HEK293T (cell line): ENCODE measurements around the gene TLE4.
A peak's percentile ranks its signal among the peaks of the same experiment; 100 is the strongest.

Experiments
- CTCF ChIA-PET: fragments of 350-600 bp; formaldehyde crosslinking; extraction: SDS; loops from one replicate; lab custom pipeline; 2021; ENCODE audit warnings: antibody characterized with exemption, inconsistent platforms; lab: Yijun Ruan, JAX
- POLR2A ChIA-PET: fragments of 350-600 bp; formaldehyde crosslinking; extraction: SDS; loops from one replicate; lab custom pipeline; 2020; ENCODE audit warnings: antibody characterized with exemption, inconsistent platforms; lab: Yijun Ruan, JAX
- DNase-seq: peaks from one replicate; pipeline ENCODE4 v3.0.0; 2012; ENCODE audit warnings: mixed read lengths; ENCODE audit errors: extremely low spot score
- ARNT ChIP-seq: fragments of 450-650 bp; IDR thresholded peaks from 2 replicates; pipeline ENCODE4 v1.6.1; 2017; ENCODE audit warnings: mild to moderate bottlenecking
- BHLHE40 ChIP-seq: fragments of 450-650 bp; IDR thresholded peaks from 2 replicates; pipeline ENCODE4 v1.6.1; 2016; ENCODE audit warnings: mild to moderate bottlenecking, moderate library complexity, borderline replicate concordance
- CTBP1 ChIP-seq: fragments of 450-650 bp; IDR thresholded peaks from 2 replicates; pipeline ENCODE4 v1.6.1; 2016; ENCODE audit warnings: borderline replicate concordance
- ELF4 ChIP-seq: fragments of 450-650 bp; IDR thresholded peaks from 2 replicates; pipeline ENCODE4 v1.6.1; 2017; ENCODE audit warnings: antibody characterized with exemption
- FOXA1 ChIP-seq: fragments of 450-650 bp; IDR thresholded peaks from 2 replicates; pipeline ENCODE4 v1.6.1; 2016; ENCODE audit warnings: mild to moderate bottlenecking
- FOXK2 ChIP-seq: fragments of 450-650 bp; IDR thresholded peaks from 2 replicates; pipeline ENCODE4 v1.6.1; 2016; ENCODE audit warnings: mild to moderate bottlenecking
- FOXM1 ChIP-seq: fragments of 450-650 bp; IDR thresholded peaks from 2 replicates; pipeline ENCODE4 v1.6.1; 2017; ENCODE audit warnings: mild to moderate bottlenecking, borderline replicate concordance
- HDGF ChIP-seq: fragments of 450-650 bp; IDR thresholded peaks from 2 replicates; pipeline ENCODE4 v1.6.1; 2017; ENCODE audit warnings: antibody characterized with exemption, borderline replicate concordance
- L3MBTL2 ChIP-seq: fragments of 450-650 bp; conservative IDR thresholded peaks from 2 replicates; pipeline ENCODE4 v1.6.1; 2016; ENCODE audit warnings: mild to moderate bottlenecking
- LEF1 ChIP-seq: fragments of 450-650 bp; IDR thresholded peaks from 2 replicates; pipeline ENCODE4 v1.6.1; 2017; ENCODE audit warnings: mild to moderate bottlenecking, borderline replicate concordance
- NFRKB ChIP-seq: fragments of 450-650 bp; IDR thresholded peaks from 2 replicates; pipeline ENCODE4 v1.6.1; 2016; ENCODE audit warnings: mild to moderate bottlenecking, moderate library complexity
- SP1 ChIP-seq: fragments of 450-650 bp; IDR thresholded peaks from 2 replicates; pipeline ENCODE4 v1.6.1; 2017
- SUZ12 ChIP-seq: fragments of 450-650 bp; IDR thresholded peaks from 2 replicates; pipeline ENCODE4 v1.6.1; 2016; ENCODE audit warnings: mild to moderate bottlenecking
- TARDBP ChIP-seq: fragments of 450-650 bp; IDR thresholded peaks from 2 replicates; pipeline ENCODE4 v1.6.1; 2016
- ZNF384 ChIP-seq: fragments of 450-650 bp; IDR thresholded peaks from 2 replicates; pipeline ENCODE4 v1.6.1; 2016
- TF ChIP-seq, protein P1 (sequence below): fragments of 450-650 bp; IDR thresholded peaks from 2 replicates; pipeline ENCODE4 v1.6.1; 2016

Gene TLE4

DNA sequence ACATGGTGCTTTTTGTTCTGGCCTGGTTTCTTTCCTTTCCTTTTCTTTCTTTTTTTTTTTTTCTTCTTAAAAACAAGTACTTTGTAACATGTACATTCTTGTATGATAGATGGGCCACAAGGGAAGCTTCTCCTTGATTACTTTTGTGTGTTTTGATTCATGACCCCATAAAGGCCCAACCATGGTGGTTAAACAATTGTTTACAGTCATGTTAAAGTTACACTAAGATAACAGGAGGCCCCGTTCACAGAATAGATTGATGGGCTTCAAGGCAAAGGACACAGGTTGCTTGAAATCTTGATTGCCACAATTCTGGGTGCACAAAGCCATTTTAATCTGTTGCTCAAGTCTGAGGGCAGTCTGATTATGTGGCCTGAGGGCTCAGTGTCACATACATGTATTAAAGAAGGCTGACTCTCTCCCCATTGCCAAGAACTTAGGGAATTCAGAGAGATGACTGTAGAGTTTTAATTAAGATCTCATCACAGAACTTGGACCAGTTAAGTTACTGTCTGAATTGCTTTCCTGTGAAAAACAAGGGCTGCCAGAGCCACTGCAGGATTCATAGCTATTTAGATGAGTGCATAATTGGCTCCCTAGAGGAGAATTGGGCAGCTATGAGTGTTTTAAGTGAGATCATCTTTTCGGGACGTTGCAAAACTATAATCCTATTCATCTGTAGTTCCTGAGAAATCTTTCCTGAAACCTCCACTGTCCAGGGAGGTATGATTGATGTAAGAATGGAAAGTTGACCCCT lies 163.4 kb downstream of the TLE4 start:
- POLR2A ChIA-PET, result interaction anchor here (2.8 kb wide), 1 partner anchor 163 kb away, joined by 10 read pairs; the partner anchor contains the start of gene TLE4
- TF ChIP-seq L3MBTL2 (no peak), ARNT (no peak), ZNF384 (peak; percentile 80; the same call in 1 of the 2 replicates), FOXM1 (no peak), FOXA1 (no peak; the same call in 1 of the 2 replicates), CTBP1 (peak; percentile 95)
- TF ChIP-seq, protein P1, sequence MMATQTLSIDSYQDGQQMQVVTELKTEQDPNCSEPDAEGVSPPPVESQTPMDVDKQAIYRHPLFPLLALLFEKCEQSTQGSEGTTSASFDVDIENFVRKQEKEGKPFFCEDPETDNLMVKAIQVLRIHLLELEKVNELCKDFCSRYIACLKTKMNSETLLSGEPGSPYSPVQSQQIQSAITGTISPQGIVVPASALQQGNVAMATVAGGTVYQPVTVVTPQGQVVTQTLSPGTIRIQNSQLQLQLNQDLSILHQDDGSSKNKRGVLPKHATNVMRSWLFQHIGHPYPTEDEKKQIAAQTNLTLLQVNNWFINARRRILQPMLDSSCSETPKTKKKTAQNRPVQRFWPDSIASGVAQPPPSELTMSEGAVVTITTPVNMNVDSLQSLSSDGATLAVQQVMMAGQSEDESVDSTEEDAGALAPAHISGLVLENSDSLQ, result peak; percentile 95
- no peak for DNase-seq
- CTCF ChIA-PET, result interaction anchor here (0.6 to 1.4 kb wide), 3 partner anchors 23 to 1439 kb away, joined by 3 read pairs; no protein-coding TSS in a partner anchor

DNA sequence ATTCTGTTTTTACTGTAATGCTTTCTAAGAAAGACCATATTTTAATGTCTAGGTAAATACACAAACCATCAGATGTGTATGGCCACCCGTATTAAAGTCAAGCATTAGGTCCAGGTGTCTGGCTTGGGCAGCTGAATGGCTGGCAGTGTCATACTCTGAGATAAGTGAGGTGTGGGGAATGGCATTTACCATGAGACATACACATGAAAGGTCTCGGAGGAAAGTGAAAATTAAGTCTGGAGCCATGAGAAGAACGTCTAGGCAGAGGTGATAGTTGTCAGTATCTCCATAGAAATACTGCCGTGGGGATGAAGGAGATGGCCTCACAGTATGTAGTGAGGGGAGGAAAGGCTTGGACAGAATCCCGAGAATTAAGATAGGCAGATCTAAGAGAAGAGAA lies 164.3 kb downstream of the TLE4 start:
- POLR2A ChIA-PET, result interaction anchor here (2.8 kb wide), 1 partner anchor 164 kb away, joined by 10 read pairs; the partner anchor contains the start of gene TLE4
- no peak for DNase-seq
- CTCF ChIA-PET, result no interaction called here
- TF ChIP-seq CTBP1, result no peak
- TF ChIP-seq BHLHE40, result no peak
- no peak for TF ChIP-seq ELF4
- TF ChIP-seq HDGF, result no peak
- no peak for TF ChIP-seq LEF1
- no peak for TF ChIP-seq FOXA1
- TF ChIP-seq ARNT, result no peak
- TF ChIP-seq TARDBP, result no peak
- no peak for TF ChIP-seq SP1
- no peak for TF ChIP-seq ZNF384
- TF ChIP-seq, protein P1, result no peak
- no peak for TF ChIP-seq SUZ12
- no peak for TF ChIP-seq L3MBTL2
- no peak for TF ChIP-seq NFRKB
- TF ChIP-seq FOXK2, result no peak
- no peak for TF ChIP-seq FOXM1

DNA sequence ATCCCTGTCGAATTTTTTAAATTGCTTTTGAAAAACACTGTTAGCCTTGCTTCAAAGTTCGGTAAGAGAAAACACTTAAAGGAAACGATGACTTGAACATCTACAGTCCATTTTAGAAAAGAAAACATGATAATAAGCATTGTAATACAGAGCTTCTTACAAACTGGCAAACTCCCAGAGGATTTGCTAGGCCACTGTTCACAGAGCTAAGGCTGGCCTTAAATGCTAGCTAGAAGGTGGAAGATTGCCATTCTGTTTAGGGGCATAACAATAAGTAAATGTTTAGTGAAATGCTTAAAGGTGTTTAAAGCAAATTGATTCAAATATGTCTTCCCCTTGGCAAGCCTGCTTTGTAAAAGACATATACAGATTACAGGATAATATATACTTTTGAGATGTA lies 169.6 kb downstream of the TLE4 start:
- POLR2A ChIA-PET, result no interaction called here
- CTCF ChIA-PET, result interaction anchor here (1.2 kb wide), 1 partner anchor 72 kb away, joined by 3 read pairs; no protein-coding TSS in a partner anchor
- no peak for DNase-seq
- no peak for TF ChIP-seq SUZ12
- TF ChIP-seq FOXM1, result no peak
- no peak for TF ChIP-seq SP1
- no peak for TF ChIP-seq HDGF
- TF ChIP-seq NFRKB, result no peak
- TF ChIP-seq CTBP1, result no peak
- TF ChIP-seq TARDBP, result no peak
- TF ChIP-seq BHLHE40, result no peak
- TF ChIP-seq ZNF384, result no peak
- TF ChIP-seq LEF1, result no peak
- no peak for TF ChIP-seq FOXA1
- no peak for TF ChIP-seq ELF4

- ChIA-PET CTCF (interaction anchor here (1.0 kb wide), 1 partner anchor 189 kb away, joined by 3 read pairs; no protein-coding TSS in a partner anchor), POLR2A (interaction anchor here (1.0 kb wide), 1 partner anchor 171 kb away, joined by 4 read pairs; the partner anchor contains the start of gene TLE4)
- TF ChIP-seq FOXM1 (no peak), LEF1 (no peak), HDGF (no peak), ZNF384 (no peak), TARDBP (no peak), FOXK2 (no peak), BHLHE40 (no peak), CTBP1 (no peak), FOXA1 (no peak), NFRKB (no peak), SP1 (no peak), L3MBTL2 (no peak), SUZ12 (no peak), ARNT (no peak), ELF4 (no peak)
- TF ChIP-seq, protein P1, result no peak
- DNase-seq, result no peak
Measured at GRCh38 chr9:79742110-79742721, 170.5 kb downstream of the TLE4 start.

DNA sequence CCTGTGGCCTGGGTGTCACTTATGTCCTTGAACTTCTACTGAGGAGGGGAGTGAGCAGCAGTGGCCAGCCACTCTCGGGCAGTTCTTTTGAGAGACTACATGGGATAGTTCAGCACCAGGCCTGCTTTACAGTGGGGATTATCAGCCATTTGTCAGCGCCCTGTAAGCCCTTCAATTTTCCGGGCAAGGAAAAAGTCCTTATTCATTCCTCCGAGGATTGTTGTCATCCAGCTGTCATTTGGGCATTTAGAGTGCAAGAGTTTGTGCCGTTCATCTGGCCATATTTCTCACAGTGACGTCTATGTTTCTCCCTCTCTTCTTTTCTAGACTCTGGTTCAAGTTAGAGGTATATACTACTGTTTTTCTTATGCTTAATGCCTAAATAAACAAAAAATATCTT lies 172.8 kb downstream of the TLE4 start:
- CTCF ChIA-PET, result interaction anchor here (1.0 kb wide), 1 partner anchor 13 kb away, joined by 3 read pairs; no protein-coding TSS in a partner anchor
- TF ChIP-seq L3MBTL2 (no peak), ELF4 (no peak), SUZ12 (no peak), TARDBP (no peak), FOXA1 (no peak), FOXK2 (no peak), ZNF384 (no peak), SP1 (no peak)
- TF ChIP-seq, protein P1, result no peak
- POLR2A ChIA-PET, result no interaction called here
- DNase-seq, result no peak
